ENCODE results near the gene DNAJC1. TPM values are rescaled to one million over a fixed set of nuclear protein-coding genes. Genes with fewer than 3 reads are reported as not detected.
"Not testable (repeated sequence)": the region's sequence is repeated elsewhere in the genome, so short reads cannot be mapped to it uniquely, and the experiment has no call there.

Gene DNAJC1
- total RNA-seq, 3 donors from 2014 or later = 63.7 to 93.0 (median 92.1) TPM

- no peak overlapping the region for H3K27ac ChIP-seq
- no peaks in the 10 kb centered on the region for H3K9me3 ChIP-seq
- peaks cover 0 to 10% of the 10 kb centered on the region in 2 donors for H3K4me1 ChIP-seq
- no peaks in the 10 kb centered on the region for H3K27me3 ChIP-seq
- DNase-seq (ENCODE audit: low spot score in 2 of 2) = no peak
- TF ChIP-seq POLR2AphosphoS5 (IDR thresholded peaks at IDR 0.05) (no peak), CTCF (IDR thresholded peaks at IDR 0.05) (no peak), POLR2A (IDR thresholded peaks at IDR 0.05) (no peak)
- intact Hi-C loops (cut with DNase I; ENCODE audit: low total_unique reads) = no loop called here
- no peak overlapping the region for H3K4me3 ChIP-seq
- no peaks in the 10 kb centered on the region for H3K36me3 ChIP-seq
Measured at GRCh38 chr10:21722209-21722608, 281.3 kb downstream of the DNAJC1 start.

GRCh38 chr10:21721000-21721665 lies 282.4 kb downstream of the DNAJC1 start:
- TF ChIP-seq POLR2AphosphoS5 (IDR thresholded peaks at IDR 0.05) (no peak), CTCF (IDR thresholded peaks at IDR 0.05) (no peak)
- Histone ChIP-seq H3K4me1 (peaks cover 0 to 10% of the 10 kb centered on the region in 2 donors), H3K27me3 (no peaks in the 10 kb centered on the region), H3K4me3 (no peak overlapping the region), H3K27ac (no peak overlapping the region), H3K9me3 (no peaks in the 10 kb centered on the region), H3K36me3 (no peaks in the 10 kb centered on the region)
- no peak for DNase-seq (ENCODE audit: low spot score in 2 of 2)
- intact Hi-C loops (cut with DNase I; ENCODE audit: low total_unique reads) = no loop called here

- H3K27me3 ChIP-seq = no peaks in the 10 kb centered on the region
- H3K4me3 ChIP-seq = no peak overlapping the region
- intact Hi-C loops (cut with DNase I; ENCODE audit: low total_unique reads) = no loop called here
- TF ChIP-seq POLR2AphosphoS5 (IDR thresholded peaks at IDR 0.05) (no peak), POLR2A (IDR thresholded peaks at IDR 0.05) (no peak), CTCF (IDR thresholded peaks at IDR 0.05) (no peak)
- no peaks in the 10 kb centered on the region for H3K9me3 ChIP-seq
- no peaks in the 10 kb centered on the region for H3K36me3 ChIP-seq
- H3K27ac ChIP-seq = no peak overlapping the region
- peaks cover 0 to 10% of the 10 kb centered on the region in 2 donors for H3K4me1 ChIP-seq
- no peak for DNase-seq (ENCODE audit: low spot score in 2 of 2)
Measured at GRCh38 chr10:21720090-21720489, 283.4 kb downstream of the DNAJC1 start.

GRCh38 chr10:21719502-21719901 lies 284.0 kb downstream of the DNAJC1 start:
- TF ChIP-seq CTCF (IDR thresholded peaks at IDR 0.05) = no peak
- Histone ChIP-seq H3K27me3 (no peaks in the 10 kb centered on the region), H3K4me3 (no peak overlapping the region), H3K27ac (no peak overlapping the region), H3K36me3 (no peaks in the 10 kb centered on the region), H3K9me3 (no peaks in the 10 kb centered on the region), H3K4me1 (peaks cover 0 to 4% of the 10 kb centered on the region in 2 donors)
- intact Hi-C loops (cut with DNase I; ENCODE audit: low total_unique reads) = no loop called here
- no peak for DNase-seq (ENCODE audit: low spot score in 2 of 2)

GRCh38 chr10:21717437-21718054 lies 286.0 kb downstream of the DNAJC1 start:
- H3K4me1 ChIP-seq; DNase-seq (ENCODE audit: low spot score in 2 of 2); H3K4me3 ChIP-seq; H3K27me3 ChIP-seq; H3K27ac ChIP-seq; H3K9me3 ChIP-seq; intact Hi-C loops (cut with DNase I; ENCODE audit: low total_unique reads); H3K36me3 ChIP-seq: not testable (repeated sequence)
